K562 (cell line): ENCODE measurements around the gene KLC1. TPM values are rescaled to one million over a fixed set of nuclear protein-coding genes. Genes with fewer than 3 reads are reported as not detected.
A peak's percentile ranks its signal among the peaks of the same experiment; 100 is the strongest.

ENCODE experiments used
- DACH1 ChIP-seq: fragments of 450-650 bp; IDR thresholded peaks from 2 replicates; pipeline ENCODE4 v1.6.1; 2018; ENCODE audit not compliant: partially characterized antibody
- FOXP1 ChIP-seq: sonication (generic); formaldehyde crosslinking; IDR thresholded peaks from 2 replicates; pipeline ENCODE4 v1.8.0; 2022; ENCODE audit warnings: mild to moderate bottlenecking, missing genetic modification reagents
- HNRNPUL1 ChIP-seq: fragments of 200-400 bp; formaldehyde crosslinking; IDR thresholded peaks from 2 replicates; pipeline ENCODE4 v1.6.1; 2017; ENCODE audit warnings: low read length
- MTA1 ChIP-seq: fragments of 450-650 bp; IDR thresholded peaks from 2 replicates; pipeline ENCODE4 v1.6.1; 2017; ENCODE audit warnings: borderline replicate concordance
- PCBP2 ChIP-seq: fragments of 200-400 bp; formaldehyde crosslinking; IDR thresholded peaks from 2 replicates; pipeline ENCODE4 v1.6.1; 2018; ENCODE audit warnings: low read length, low read depth, mild to moderate bottlenecking, moderate library complexity; ENCODE audit not compliant: poor library complexity, severe bottlenecking
- PHF8 ChIP-seq: fragments of 200-600 bp; sonication (generic); IDR thresholded peaks from 2 replicates; pipeline ENCODE4 v1.6.1; 2012; ENCODE audit warnings: mixed run types, mild to moderate bottlenecking, inconsistent platforms, low read length, moderate library complexity, borderline replicate concordance
- RAD51 ChIP-seq: fragments of 450-650 bp; IDR thresholded peaks from 2 replicates; pipeline ENCODE4 v1.7.1; 2016; ENCODE audit warnings: low read depth, mild to moderate bottlenecking, borderline replicate concordance
- RBM25 ChIP-seq: fragments of 200-400 bp; formaldehyde crosslinking; IDR thresholded peaks from 2 replicates; pipeline ENCODE4 v1.6.1; 2018; ENCODE audit warnings: low read length, low read depth, moderate library complexity; ENCODE audit not compliant: severe bottlenecking
- SAFB2 ChIP-seq: fragments of 200-400 bp; formaldehyde crosslinking; IDR thresholded peaks from 2 replicates; pipeline ENCODE4 v1.6.1; 2018; ENCODE audit warnings: borderline replicate concordance, low read length, low read depth, moderate library complexity; ENCODE audit not compliant: severe bottlenecking
- SIRT6 ChIP-seq: IDR thresholded peaks from one replicate; pipeline ENCODE4 v1.6.1; 2012; ENCODE audit warnings: low read depth, mild to moderate bottlenecking, control low read depth, inconsistent platforms, low read length, moderate library complexity
- SP1 ChIP-seq: sonication (generic); formaldehyde crosslinking; IDR thresholded peaks from 2 replicates; pipeline ENCODE4 v1.8.1; 2022; ENCODE audit warnings: mild to moderate bottlenecking, missing genetic modification reagents
- YY1 ChIP-seq, 3 experiments: IDR thresholded peaks; 2 replicates each; pipeline ENCODE4 v1.6.1; 2011; ENCODE audit warnings: low read length in 2 of 3, mild to moderate bottlenecking in 2 of 3, moderate library complexity in 2 of 3, borderline replicate concordance in 1 of 3, control low read depth in 1 of 3, low read depth in 1 of 3; ENCODE audit not compliant: insufficient read depth in 3 of 3, insufficient replicate concordance in 2 of 3, control insufficient read depth in 1 of 3, insufficient read length in 1 of 3; ENCODE audit errors: extremely low read depth in 1 of 3
- ZC3H4 ChIP-seq: sonication (generic); formaldehyde crosslinking; IDR thresholded peaks from 2 replicates; pipeline ENCODE4 v1.9.0; 2021; ENCODE audit warnings: missing genetic modification reagents, borderline replicate concordance
- ZNF134 ChIP-seq: fragments of 250-450 bp; sonication (Bioruptor Pico); conservative IDR thresholded peaks from 2 replicates; pipeline ENCODE4 v1.4.0; 2020
- ZNF584 ChIP-seq: fragments of 200-800 bp; sonication (Bioruptor generic); IDR thresholded peaks from 2 replicates; pipeline ENCODE4 v1.6.1; 2016; ENCODE audit warnings: low read depth, mild to moderate bottlenecking, missing genetic modification characterization, missing compliant biosample characterization
- ZNF766 ChIP-seq: fragments of 200-800 bp; sonication (Bioruptor generic); conservative IDR thresholded peaks from 2 replicates; pipeline ENCODE4 v1.6.1; 2016; ENCODE audit warnings: missing genetic modification characterization, missing compliant biosample characterization
- polyA plus RNA-seq, 8 experiments: library from polyadenylated mRNA; depleted of rRNA in 4 of 8; stranded (reverse) in 5 of 8; unstranded in 3 of 8; fragments of >200 nt; fragmentation: Nextera tagmentation in 2 of 8; fragmentation: Illumina TruSeq in 1 of 8; extraction: Ambion mirVana in 2 of 8; extraction: Trizol in 1 of 8; gene quantifications; 2 replicates each; pipeline versions ENCODE4 v1.2.1 to v1.2.3, GENCODE V29; 2011 to 2014; ENCODE audit warnings: inconsistent platforms in 1 of 8, missing spikeins in 1 of 8
- total RNA-seq, 7 experiments: library from RNA; depleted of rRNA in 6 of 7; stranded (reverse); fragments of >200 nt in 6 of 7; fragmentation: Illumina TruSeq in 2 of 7; extraction: Trizol in 2 of 7; gene quantifications; 2 replicates each; pipeline versions ENCODE4 v1.2.1 to v1.2.3, GENCODE V29; 2011 to 2021; ENCODE audit warnings: low replicate concordance in 1 of 7
- TF ChIP-seq, protein P1 (sequence below): fragments of 450-650 bp; formaldehyde crosslinking; IDR thresholded peaks from 2 replicates; pipeline ENCODE4 v1.4.0; 2020; ENCODE audit warnings: mild to moderate bottlenecking, moderate library complexity
- TF ChIP-seq, protein P2 (sequence below): fragments of 200-800 bp; sonication (Bioruptor generic); IDR thresholded peaks from 2 replicates; pipeline ENCODE4 v1.6.1; 2017; ENCODE audit warnings: missing genetic modification characterization, missing compliant biosample characterization
- TF ChIP-seq, protein P3 (sequence below): sonication (generic); formaldehyde crosslinking; IDR thresholded peaks from 2 replicates; pipeline ENCODE4 v1.8.0; 2022; ENCODE audit warnings: mild to moderate bottlenecking, missing genetic modification reagents
- TF ChIP-seq, protein P4 (sequence below): fragments of 450-650 bp; IDR thresholded peaks from 2 replicates; pipeline ENCODE4 v1.6.1; 2016; ENCODE audit warnings: antibody characterized with exemption

Gene KLC1
- total and polyA plus RNA-seq, 9 of the 15 experiments (the other 6 are each of a cell fraction or from before 2014, with no cell fraction given) = 4.9 to 134 (median 54.8) TPM

DNA sequence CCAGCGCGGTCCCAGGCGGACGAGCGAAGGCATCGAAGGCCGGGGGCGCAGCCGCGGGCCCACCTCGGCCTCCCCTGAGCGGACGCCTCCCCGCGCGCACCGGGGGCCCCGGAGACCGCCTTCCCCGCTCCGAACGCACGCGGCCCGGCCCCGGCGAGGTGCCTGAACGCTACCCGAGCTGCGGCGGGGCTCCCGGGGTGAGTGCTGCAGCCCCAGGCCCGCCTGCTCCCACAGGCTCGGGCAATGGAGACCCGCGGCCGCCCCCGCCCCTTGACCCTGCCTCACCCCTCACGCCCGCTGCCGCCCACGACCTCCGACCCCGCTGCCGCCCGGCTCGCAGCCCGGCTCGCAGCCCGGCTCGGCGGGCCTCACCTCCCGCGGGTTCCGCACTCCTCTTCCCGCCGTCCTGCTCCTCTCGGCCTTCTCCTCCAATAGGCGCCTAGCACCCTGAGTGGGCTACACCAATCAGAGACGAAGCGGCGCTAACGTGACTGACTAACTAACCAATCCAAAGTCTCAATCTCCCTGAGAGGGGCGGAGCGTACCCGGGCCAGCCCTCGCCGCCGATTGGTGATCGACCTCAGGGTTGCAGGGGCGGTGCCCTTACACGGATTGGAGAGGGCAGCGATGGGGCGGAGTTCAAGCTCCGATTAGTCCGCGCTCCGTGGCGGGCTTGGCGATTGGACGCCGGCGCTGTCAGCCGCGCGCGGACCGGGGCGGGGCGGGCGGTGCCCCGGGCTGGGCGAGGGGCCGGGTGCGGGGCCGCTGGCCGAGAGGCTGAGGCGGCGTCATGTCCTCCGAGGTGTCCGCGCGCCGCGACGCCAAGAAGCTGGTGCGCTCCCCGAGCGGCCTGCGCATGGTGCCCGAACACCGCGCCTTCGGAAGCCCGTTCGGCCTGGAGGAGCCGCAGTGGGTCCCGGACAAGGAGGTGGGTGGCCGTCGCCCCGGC, 86.3 kb downstream of the KLC1 start, which contains the start of the genes XRCC3 and ZFYVE21 (continued):
- no peak for TF ChIP-seq ZNF584
- TF ChIP-seq, protein P1, sequence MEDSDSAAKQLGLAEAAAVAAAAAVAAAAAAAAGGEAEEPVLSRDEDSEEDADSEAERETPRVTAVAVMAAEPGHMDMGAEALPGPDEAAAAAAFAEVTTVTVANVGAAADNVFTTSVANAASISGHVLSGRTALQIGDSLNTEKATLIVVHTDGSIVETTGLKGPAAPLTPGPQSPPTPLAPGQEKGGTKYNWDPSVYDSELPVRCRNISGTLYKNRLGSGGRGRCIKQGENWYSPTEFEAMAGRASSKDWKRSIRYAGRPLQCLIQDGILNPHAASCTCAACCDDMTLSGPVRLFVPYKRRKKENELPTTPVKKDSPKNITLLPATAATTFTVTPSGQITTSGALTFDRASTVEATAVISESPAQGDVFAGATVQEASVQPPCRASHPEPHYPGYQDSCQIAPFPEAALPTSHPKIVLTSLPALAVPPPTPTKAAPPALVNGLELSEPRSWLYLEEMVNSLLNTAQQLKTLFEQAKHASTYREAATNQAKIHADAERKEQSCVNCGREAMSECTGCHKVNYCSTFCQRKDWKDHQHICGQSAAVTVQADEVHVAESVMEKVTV (CRISPR knock-in tag) = no peak
- peak; percentile 96 for TF ChIP-seq SP1 (CRISPR knock-in tag)
- TF ChIP-seq, protein P2, sequence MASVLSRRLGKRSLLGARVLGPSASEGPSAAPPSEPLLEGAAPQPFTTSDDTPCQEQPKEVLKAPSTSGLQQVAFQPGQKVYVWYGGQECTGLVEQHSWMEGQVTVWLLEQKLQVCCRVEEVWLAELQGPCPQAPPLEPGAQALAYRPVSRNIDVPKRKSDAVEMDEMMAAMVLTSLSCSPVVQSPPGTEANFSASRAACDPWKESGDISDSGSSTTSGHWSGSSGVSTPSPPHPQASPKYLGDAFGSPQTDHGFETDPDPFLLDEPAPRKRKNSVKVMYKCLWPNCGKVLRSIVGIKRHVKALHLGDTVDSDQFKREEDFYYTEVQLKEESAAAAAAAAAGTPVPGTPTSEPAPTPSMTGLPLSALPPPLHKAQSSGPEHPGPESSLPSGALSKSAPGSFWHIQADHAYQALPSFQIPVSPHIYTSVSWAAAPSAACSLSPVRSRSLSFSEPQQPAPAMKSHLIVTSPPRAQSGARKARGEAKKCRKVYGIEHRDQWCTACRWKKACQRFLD (CRISPR knock-in tag) = no peak
- TF ChIP-seq SIRT6 = no peak
- TF ChIP-seq HNRNPUL1 = no peak
- TF ChIP-seq, protein P3, sequence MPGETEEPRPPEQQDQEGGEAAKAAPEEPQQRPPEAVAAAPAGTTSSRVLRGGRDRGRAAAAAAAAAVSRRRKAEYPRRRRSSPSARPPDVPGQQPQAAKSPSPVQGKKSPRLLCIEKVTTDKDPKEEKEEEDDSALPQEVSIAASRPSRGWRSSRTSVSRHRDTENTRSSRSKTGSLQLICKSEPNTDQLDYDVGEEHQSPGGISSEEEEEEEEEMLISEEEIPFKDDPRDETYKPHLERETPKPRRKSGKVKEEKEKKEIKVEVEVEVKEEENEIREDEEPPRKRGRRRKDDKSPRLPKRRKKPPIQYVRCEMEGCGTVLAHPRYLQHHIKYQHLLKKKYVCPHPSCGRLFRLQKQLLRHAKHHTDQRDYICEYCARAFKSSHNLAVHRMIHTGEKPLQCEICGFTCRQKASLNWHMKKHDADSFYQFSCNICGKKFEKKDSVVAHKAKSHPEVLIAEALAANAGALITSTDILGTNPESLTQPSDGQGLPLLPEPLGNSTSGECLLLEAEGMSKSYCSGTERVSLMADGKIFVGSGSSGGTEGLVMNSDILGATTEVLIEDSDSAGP = no peak
- no peak for TF ChIP-seq RAD51
- TF ChIP-seq MTA1 = no peak
- no peak for TF ChIP-seq PCBP2
- TF ChIP-seq, protein P4, sequence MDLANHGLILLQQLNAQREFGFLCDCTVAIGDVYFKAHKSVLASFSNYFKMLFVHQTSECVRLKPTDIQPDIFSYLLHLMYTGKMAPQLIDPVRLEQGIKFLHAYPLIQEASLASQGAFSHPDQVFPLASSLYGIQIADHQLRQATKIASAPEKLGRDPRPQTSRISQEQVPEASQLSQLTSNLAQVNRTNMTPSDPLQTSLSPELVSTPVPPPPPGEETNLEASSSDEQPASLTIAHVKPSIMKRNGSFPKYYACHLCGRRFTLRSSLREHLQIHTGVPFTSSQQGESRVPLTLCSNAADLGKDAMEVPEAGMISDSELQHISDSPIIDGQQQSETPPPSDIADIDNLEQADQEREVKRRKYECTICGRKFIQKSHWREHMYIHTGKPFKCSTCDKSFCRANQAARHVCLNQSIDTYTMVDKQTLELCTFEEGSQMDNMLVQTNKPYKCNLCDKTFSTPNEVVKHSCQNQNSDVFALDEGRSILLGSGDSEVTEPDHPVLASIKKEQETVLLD = no peak
- peak; percentile 99 for TF ChIP-seq RBM25
- TF ChIP-seq ZNF766 (CRISPR knock-in tag) = no peak
- no peak for TF ChIP-seq ZC3H4 (CRISPR knock-in tag)
- no peak for TF ChIP-seq DACH1
- peak; percentile 59; the same call in 1 of the 2 replicates for TF ChIP-seq FOXP1 (CRISPR knock-in tag)
- no peak for TF ChIP-seq SAFB2
- TF ChIP-seq YY1 (IDR thresholded peaks at IDR 0.05; ENCODE audit: borderline replicate concordance in 1 of 3, control insufficient read depth in 1 of 3, extremely low read depth in 1 of 3, insufficient read depth in 3 of 3, insufficient read length in 1 of 3, insufficient replicate concordance in 2 of 3, low read depth in 1 of 3, low read length in 2 of 3) = no peak
- TF ChIP-seq ZNF134 (CRISPR knock-in tag) = no peak
- peak; percentile 75; the same call in 1 of the 2 replicates for TF ChIP-seq PHF8
